Right atrium auricular region (tissue), 2 donors: Measurements from ENCODE around the gene DLG2. TPM values are rescaled to one million over a fixed set of nuclear protein-coding genes. Genes with fewer than 3 reads are reported as not detected.

Source experiments
- DNase-seq: peaks from one replicate; pipeline ENCODE4 v3.0.0-alpha.2; 2019; ENCODE audit warnings: low spot score
- H3K27ac ChIP-seq, 2 donors: fragments of 200-600 bp; sonication (generic); 1 replicate in 1 of 2; 2 replicates in 1 of 2; pipeline ENCODE4 v1.5.1; 2016 to 2019
- H3K27me3 ChIP-seq, 2 donors: fragments of 200-600 bp; sonication (generic); one replicate each; pipeline versions ENCODE4 v1.5.1 to v1.6.0; 2017 to 2019
- H3K36me3 ChIP-seq: fragments of 200-600 bp; sonication (generic); one replicate; pipeline ENCODE4 v1.5.1; 2016
- H3K4me1 ChIP-seq, 2 donors: fragments of 200-600 bp; sonication (generic); one replicate each; pipeline versions ENCODE4 v1.5.1 to v1.6.0; 2017 to 2019
- H3K4me3 ChIP-seq, 2 donors: fragments of 200-600 bp; sonication (generic); 1 replicate in 1 of 2; 2 replicates in 1 of 2; pipeline ENCODE4 v1.5.1; 2017 to 2019; ENCODE audit warnings: mild to moderate bottlenecking in 1 of 2, moderate library complexity in 1 of 2
- H3K9me3 ChIP-seq, 2 donors: fragments of 200-600 bp; sonication (generic); one replicate each; pipeline ENCODE4 v1.5.1; 2019
- total RNA-seq, 2 donors: library from RNA; depleted of rRNA; stranded (reverse); fragments of >200 nt; gene quantifications; one replicate each; pipeline ENCODE4 v1.1.0, GENCODE V29; 2016
- TF ChIP-seq, protein P1 (sequence below), 2 donors: fragments of 200-600 bp; sonication (generic); IDR thresholded peaks; one replicate each; pipeline ENCODE4 v1.5.1; 2019; ENCODE audit warnings: antibody characterized with exemption in 2 of 2

The DLG2 gene
- total RNA-seq, 2 donors from 2014 or later: 6.6 to 6.7 TPM

DNA sequence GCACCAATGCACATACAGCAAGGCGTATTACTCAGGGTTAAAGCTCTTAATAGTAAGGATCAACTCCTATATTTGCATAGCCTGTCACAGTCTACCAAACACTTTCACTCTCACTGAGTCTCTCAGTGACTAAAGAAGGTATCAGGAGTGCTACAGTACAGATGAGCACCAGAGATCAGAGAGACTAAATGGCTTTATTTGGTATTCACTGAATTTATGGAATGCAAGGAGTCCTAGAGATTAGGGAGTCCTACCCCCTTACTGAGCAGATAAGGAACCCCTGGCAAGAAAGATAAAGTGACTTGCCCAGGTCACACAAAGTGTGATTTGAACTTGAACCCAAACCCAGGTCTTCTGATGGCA lies 1944.6 kb downstream of the DLG2 start:
- Histone ChIP-seq H3K36me3 (no peaks in the 10 kb centered on the region), H3K27ac (no peak overlapping the region), H3K9me3 (no peaks in the 10 kb centered on the region), H3K4me1 (no peaks in the 10 kb centered on the region), H3K4me3 (no peak overlapping the region), H3K27me3 (no peaks in the 10 kb centered on the region)
- no peak for DNase-seq
- TF ChIP-seq, protein P1, sequence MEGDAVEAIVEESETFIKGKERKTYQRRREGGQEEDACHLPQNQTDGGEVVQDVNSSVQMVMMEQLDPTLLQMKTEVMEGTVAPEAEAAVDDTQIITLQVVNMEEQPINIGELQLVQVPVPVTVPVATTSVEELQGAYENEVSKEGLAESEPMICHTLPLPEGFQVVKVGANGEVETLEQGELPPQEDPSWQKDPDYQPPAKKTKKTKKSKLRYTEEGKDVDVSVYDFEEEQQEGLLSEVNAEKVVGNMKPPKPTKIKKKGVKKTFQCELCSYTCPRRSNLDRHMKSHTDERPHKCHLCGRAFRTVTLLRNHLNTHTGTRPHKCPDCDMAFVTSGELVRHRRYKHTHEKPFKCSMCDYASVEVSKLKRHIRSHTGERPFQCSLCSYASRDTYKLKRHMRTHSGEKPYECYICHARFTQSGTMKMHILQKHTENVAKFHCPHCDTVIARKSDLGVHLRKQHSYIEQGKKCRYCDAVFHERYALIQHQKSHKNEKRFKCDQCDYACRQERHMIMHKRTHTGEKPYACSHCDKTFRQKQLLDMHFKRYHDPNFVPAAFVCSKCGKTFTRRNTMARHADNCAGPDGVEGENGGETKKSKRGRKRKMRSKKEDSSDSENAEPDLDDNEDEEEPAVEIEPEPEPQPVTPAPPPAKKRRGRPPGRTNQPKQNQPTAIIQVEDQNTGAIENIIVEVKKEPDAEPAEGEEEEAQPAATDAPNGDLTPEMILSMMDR (IDR thresholded peaks at IDR 0.05): no peak

GRCh38 chr11:83681906-83682610 lies 1945.1 kb downstream of the DLG2 start:
- Histone ChIP-seq H3K4me3 (peak overlapping the region; percentile 33 to 42), H3K36me3 (no peaks in the 10 kb centered on the region), H3K27me3 (no peaks in the 10 kb centered on the region), H3K4me1 (no peaks in the 10 kb centered on the region), H3K27ac (no peak overlapping the region), H3K9me3 (no peaks in the 10 kb centered on the region)
- no peak for DNase-seq
- TF ChIP-seq, protein P1 (IDR thresholded peaks at IDR 0.05): no peak

- Histone ChIP-seq H3K4me3 (peak overlapping the region; percentile 33 to 42), H3K9me3 (no peaks in the 10 kb centered on the region), H3K4me1 (no peaks in the 10 kb centered on the region), H3K27me3 (no peaks in the 10 kb centered on the region), H3K27ac (peak overlapping the region in 1 of 2 donors; percentile 45), H3K36me3 (no peaks in the 10 kb centered on the region)
- TF ChIP-seq, protein P1 (IDR thresholded peaks at IDR 0.05): no peak
- DNase-seq: no peak
Observed at GRCh38 chr11:83681031-83681781, 1945.9 kb downstream of the DLG2 start.

- no peak for DNase-seq
- H3K27me3 ChIP-seq: no peaks in the 10 kb centered on the region
- no peaks in the 10 kb centered on the region for H3K4me1 ChIP-seq
- H3K36me3 ChIP-seq: no peaks in the 10 kb centered on the region
- H3K4me3 ChIP-seq: no peak overlapping the region
- no peaks in the 10 kb centered on the region for H3K9me3 ChIP-seq
- no peak overlapping the region for H3K27ac ChIP-seq
- TF ChIP-seq, protein P1 (IDR thresholded peaks at IDR 0.05): no peak
Observed at GRCh38 chr11:83680321-83680720, 1946.8 kb downstream of the DLG2 start.

GRCh38 chr11:83678831-83679584 lies 1948.1 kb downstream of the DLG2 start:
- no peaks in the 10 kb centered on the region for H3K36me3 ChIP-seq
- DNase-seq: no peak
- H3K4me3 ChIP-seq: no peak overlapping the region
- no peaks in the 10 kb centered on the region for H3K4me1 ChIP-seq
- no peaks in the 10 kb centered on the region for H3K9me3 ChIP-seq
- TF ChIP-seq, protein P1 (IDR thresholded peaks at IDR 0.05): no peak
- no peaks in the 10 kb centered on the region for H3K27me3 ChIP-seq
- H3K27ac ChIP-seq: no peak overlapping the region
